Measurements from ENCODE around the gene UQCRQ. TPM values are rescaled to one million over a fixed set of nuclear protein-coding genes. Genes with fewer than 3 reads are reported as not detected.

UQCRQ gene
- polyA plus RNA-seq, 2 of the 4 experiments (the other 2 are of a cell fraction): 441 to 500 TPM

DNA sequence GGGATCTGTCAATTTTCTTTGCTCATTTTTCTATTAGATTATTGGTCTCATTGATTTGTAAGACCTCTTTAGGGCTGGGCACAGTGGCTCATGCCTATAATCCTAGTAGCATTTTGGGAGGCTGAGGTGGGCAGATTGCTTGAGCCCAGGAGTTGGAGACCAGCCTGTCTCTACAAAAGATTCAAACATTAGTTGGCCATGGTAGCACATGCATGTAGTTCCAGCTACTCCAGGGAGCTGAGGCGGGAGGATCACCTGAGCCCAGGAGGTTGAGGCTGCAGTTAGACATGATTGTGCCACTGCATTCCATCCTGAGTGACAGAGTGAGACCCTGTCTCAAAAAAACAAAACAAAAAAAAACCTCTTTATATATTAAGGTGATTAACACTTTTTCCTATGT lies 29.6 kb upstream of the UQCRQ start:
- no peak overlapping the region for H3K4me3 ChIP-seq
- no peak for TF ChIP-seq HMGXB4 (CRISPR knock-in tag; IDR thresholded peaks at IDR 0.05; ENCODE audit: borderline replicate concordance)
- no peak for TF ChIP-seq ZFP36 (IDR thresholded peaks at IDR 0.05; ENCODE audit: borderline replicate concordance, partially characterized antibody)
- TF ChIP-seq NR3C1 (IDR thresholded peaks at IDR 0.05): no peak
- no peak for TF ChIP-seq CEBPB (IDR thresholded peaks at IDR 0.05)
- TF ChIP-seq TFCP2L1 (CRISPR knock-in tag; IDR thresholded peaks at IDR 0.05): no peak
- no peak for TF ChIP-seq POLR2A (IDR thresholded peaks at IDR 0.05; ENCODE audit: low read length)
- no peak for TF ChIP-seq RAD21 (conservative IDR thresholded peaks at IDR 0.05 in 1 of 2, IDR thresholded peaks at IDR 0.05 in 1 of 2)
- TF ChIP-seq CTCF (IDR thresholded peaks at IDR 0.05): no peak
- TF ChIP-seq HES2 (IDR thresholded peaks at IDR 0.05): no peak
- TF ChIP-seq CHD4 (IDR thresholded peaks at IDR 0.05; ENCODE audit: borderline replicate concordance): no peak
- no peak for TF ChIP-seq ZNF302 (CRISPR knock-in tag; IDR thresholded peaks at IDR 0.05)
- no peak for TF ChIP-seq CBX8 (IDR thresholded peaks at IDR 0.05)
- TF ChIP-seq, protein P1, sequence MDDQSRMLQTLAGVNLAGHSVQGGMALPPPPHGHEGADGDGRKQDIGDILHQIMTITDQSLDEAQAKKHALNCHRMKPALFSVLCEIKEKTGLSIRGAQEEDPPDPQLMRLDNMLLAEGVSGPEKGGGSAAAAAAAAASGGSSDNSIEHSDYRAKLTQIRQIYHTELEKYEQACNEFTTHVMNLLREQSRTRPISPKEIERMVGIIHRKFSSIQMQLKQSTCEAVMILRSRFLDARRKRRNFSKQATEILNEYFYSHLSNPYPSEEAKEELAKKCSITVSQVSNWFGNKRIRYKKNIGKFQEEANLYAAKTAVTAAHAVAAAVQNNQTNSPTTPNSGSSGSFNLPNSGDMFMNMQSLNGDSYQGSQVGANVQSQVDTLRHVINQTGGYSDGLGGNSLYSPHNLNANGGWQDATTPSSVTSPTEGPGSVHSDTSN (IDR thresholded peaks at IDR 0.05): no peak
- no peak for TF ChIP-seq BCL3 (IDR thresholded peaks at IDR 0.05)
- 75% methylated on average over 1 of the region's 1 CpG for WGBS (ENCODE audit: missing lambda C conversion rate)
- ChIA-PET POLR2A (no interaction called here), CTCF (interaction anchor here (1.2 kb wide), 1 partner anchor 15 kb away, joined by 3 read pairs; no protein-coding TSS in a partner anchor)
- no peak overlapping the region for H3K27ac ChIP-seq
- peaks cover 4% of the 10 kb centered on the region; the same call in 1 of the 3 replicates for H3K4me1 ChIP-seq
- DNase-seq (ENCODE audit: low read depth in 1 of 2, low spot score in 1 of 2) (no peak), FAIRE-seq (no peak), ATAC-seq (no peak)
- H3K4me2 ChIP-seq: no peak overlapping the region
- no peaks in the 10 kb centered on the region for H3K9me3 ChIP-seq

GRCh38 chr5:132837868-132838267 lies 28.6 kb upstream of the UQCRQ start:
- FAIRE-seq (no peak), DNase-seq (ENCODE audit: low read depth in 1 of 2, low spot score in 1 of 2) (no peak), ATAC-seq (no peak; a peak in 1 of 6 replicates)
- no peak overlapping the region for H3K4me3 ChIP-seq
- 81% methylated on average over 2 of the region's 2 CpGs for WGBS (ENCODE audit: missing lambda C conversion rate)
- H3K4me1 ChIP-seq: peaks cover 4% of the 10 kb centered on the region; the same call in 1 of the 3 replicates
- ChIA-PET CTCF (interaction anchor here (2.8 to 2.9 kb wide), 2 partner anchors 8 to 18 kb away, joined by 14 read pairs; partner anchors contain the start of gene SHROOM1), POLR2A (no interaction called here)
- H3K27ac ChIP-seq: no peak overlapping the region
- no peaks in the 10 kb centered on the region for H3K9me3 ChIP-seq
- H3K4me2 ChIP-seq: no peak overlapping the region
- TF ChIP-seq NPAS2 (CRISPR knock-in tag; IDR thresholded peaks at IDR 0.05; ENCODE audit: borderline replicate concordance): no peak
- TF ChIP-seq CHD2 (IDR thresholded peaks at IDR 0.05; ENCODE audit: low read length, partially characterized antibody): no peak
- no peak for TF ChIP-seq CTCF (IDR thresholded peaks at IDR 0.05)
- TF ChIP-seq ATOH8 (CRISPR knock-in tag; IDR thresholded peaks at IDR 0.05; ENCODE audit: low read depth): no peak
- no peak for TF ChIP-seq CEBPB (IDR thresholded peaks at IDR 0.05)
- no peak for TF ChIP-seq USF2 (IDR thresholded peaks at IDR 0.05)
- no peak for TF ChIP-seq POLR2AphosphoS2 (conservative IDR thresholded peaks at IDR 0.05; ENCODE audit: low read length)
- no peak for TF ChIP-seq HES2 (IDR thresholded peaks at IDR 0.05)
- no peak for TF ChIP-seq NR3C1 (IDR thresholded peaks at IDR 0.05)
- no peak for TF ChIP-seq FOXS1 (CRISPR knock-in tag; IDR thresholded peaks at IDR 0.05)
- no peak for TF ChIP-seq EP300 (IDR thresholded peaks at IDR 0.05)

Measured in A549 (cell line).